Epidermal melanocyte (primary cell): ENCODE measurements around the gene VPS33A.

Experiments used
- DNase-seq: peaks from one replicate; pipeline ENCODE4 v3.0.0; 2011; ENCODE audit warnings: low spot score; ENCODE audit not compliant: insufficient read length

Gene VPS33A

GRCh38 chr12:122182887-122183587, 83.3 kb downstream of the VPS33A start, which contains the start of gene LRRC43:
LRRC43 (plus strand) TSS chr12:122183123; CDS start chr12:122183145, 22 bp downstream.
- no peak for DNase-seq
